ENCODE data around the gene RPS15.

Gene RPS15

GRCh38 chr19:1399079-1399478 lies 39.1 kb upstream of the RPS15 start:
- Histone ChIP-seq H3K4me3 (ENCODE audit: low read depth, low read length) (no peak overlapping the region), H3K36me3 (ENCODE audit: control insufficient read depth, insufficient read depth, low read length) (no peaks in the 10 kb centered on the region), H3K27ac (no peak overlapping the region), H3K9ac (no peak overlapping the region), H2AFZ (no peak overlapping the region), H3K4me1 (no peaks in the 10 kb centered on the region), H3K4me2 (ENCODE audit: low read length) (no peak overlapping the region), H3K79me2 (no peaks in the 10 kb centered on the region), H3K9me3 (ENCODE audit: control insufficient read depth, low read length) (no peaks in the 10 kb centered on the region), H3K27me3 (ENCODE audit: control insufficient read depth, insufficient read depth, low read length) (no peaks in the 10 kb centered on the region)
- no peak for TF ChIP-seq CTCF (IDR thresholded peaks at IDR 0.05)

GRCh38 chr19:1399745-1400144 lies 38.5 kb upstream of the RPS15 start:
- Histone ChIP-seq H3K79me2 (no peaks in the 10 kb centered on the region), H3K4me3 (ENCODE audit: low read depth, low read length) (no peak overlapping the region), H2AFZ (no peak overlapping the region), H3K27ac (no peak overlapping the region), H3K4me1 (no peaks in the 10 kb centered on the region), H3K4me2 (ENCODE audit: low read length) (no peak overlapping the region), H3K36me3 (ENCODE audit: control insufficient read depth, insufficient read depth, low read length) (no peaks in the 10 kb centered on the region), H3K9ac (no peak overlapping the region), H3K27me3 (ENCODE audit: control insufficient read depth, insufficient read depth, low read length) (no peaks in the 10 kb centered on the region), H3K9me3 (ENCODE audit: control insufficient read depth, low read length) (no peaks in the 10 kb centered on the region)
- TF ChIP-seq CTCF (IDR thresholded peaks at IDR 0.05) = no peak

- peak overlapping the region; percentile 96 for H3K4me2 ChIP-seq (ENCODE audit: low read length)
- peak overlapping the region; percentile 75 for H2AFZ ChIP-seq
- H3K27ac ChIP-seq = no peak overlapping the region
- H3K27me3 ChIP-seq (ENCODE audit: control insufficient read depth, insufficient read depth, low read length) = no peaks in the 10 kb centered on the region
- no peak overlapping the region for H3K9ac ChIP-seq
- no peaks in the 10 kb centered on the region for H3K36me3 ChIP-seq (ENCODE audit: control insufficient read depth, insufficient read depth, low read length)
- H3K4me3 ChIP-seq (ENCODE audit: low read depth, low read length) = peak overlapping the region; percentile 76
- no peak for TF ChIP-seq CTCF (IDR thresholded peaks at IDR 0.05)
- no peaks in the 10 kb centered on the region for H3K9me3 ChIP-seq (ENCODE audit: control insufficient read depth, low read length)
- no peaks in the 10 kb centered on the region for H3K4me1 ChIP-seq
- H3K79me2 ChIP-seq = no peaks in the 10 kb centered on the region
These were observed 37.7 kb upstream of the RPS15 start for GRCh38 chr19:1400281-1401137.

- H3K4me1 ChIP-seq = peaks cover 2% of the 10 kb centered on the region
- H3K27me3 ChIP-seq (ENCODE audit: control insufficient read depth, insufficient read depth, low read length) = no peaks in the 10 kb centered on the region
- no peaks in the 10 kb centered on the region for H3K79me2 ChIP-seq
- no peaks in the 10 kb centered on the region for H3K36me3 ChIP-seq (ENCODE audit: control insufficient read depth, insufficient read depth, low read length)
- H3K4me3 ChIP-seq (ENCODE audit: low read depth, low read length) = peak within 1 kb of the TSS; percentile 76
- no peaks in the 10 kb centered on the region for H3K9me3 ChIP-seq (ENCODE audit: control insufficient read depth, low read length)
- H3K27ac ChIP-seq = no peak within 1 kb of the TSS
- peak within 1 kb of the TSS; percentile 96 for H3K4me2 ChIP-seq (ENCODE audit: low read length)
- H3K9ac ChIP-seq = no peak within 1 kb of the TSS
- peak; percentile 37 for TF ChIP-seq CTCF (IDR thresholded peaks at IDR 0.05)
- peak within 1 kb of the TSS; percentile 82 for H2AFZ ChIP-seq
These were observed 36.9 kb upstream of the RPS15 start, which contains the start of gene GAMT for GRCh38 chr19:1401138-1401888. Gene GAMT, minus strand, starts transcription at chr19:1401542. Its CDS starts 66 bp downstream, at chr19:1401476.

Data from parathyroid adenoma (tissue), 2 donors.